ENCODE data around the gene BBOX1.

DNA sequence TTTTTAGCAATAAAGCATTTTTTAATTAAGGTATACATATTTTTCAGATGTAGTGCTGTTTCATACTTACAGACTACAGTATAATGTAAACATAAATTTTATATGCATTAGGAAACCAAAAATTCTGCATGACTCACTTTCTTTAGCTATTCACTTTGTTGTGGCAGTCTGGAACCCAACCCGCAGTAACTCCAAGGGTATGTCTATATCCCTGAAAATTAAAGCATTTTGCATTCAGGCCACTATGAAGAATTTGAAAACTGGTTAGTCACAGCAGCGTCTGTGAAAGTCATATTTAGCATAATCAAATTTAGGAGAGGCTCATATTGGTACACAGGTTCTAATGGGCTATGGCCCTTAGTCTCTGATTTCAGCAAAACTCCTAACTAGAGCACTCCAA is 46.8 kb downstream of the BBOX1 start:
- no peak for TF ChIP-seq EZH2phosphoT487 (conservative IDR thresholded peaks at IDR 0.05; ENCODE audit: low read length)
- TF ChIP-seq CTCF (IDR thresholded peaks at IDR 0.05; ENCODE audit: insufficient read depth, low read length, poor library complexity, severe bottlenecking): no peak

Data from SU-DHL-6 (cell line).